Coronary artery (tissue), 2 donors: Measurements from ENCODE around the gene LBHD2.
A peak's percentile ranks its signal among the peaks of the same experiment; 100 is the strongest.

Source experiments
- DNase-seq: peaks from one replicate; pipeline ENCODE4 v3.0.0-alpha.2; 2017; ENCODE audit warnings: low spot score
- H3K27ac ChIP-seq, 2 donors: fragments of 200-600 bp; sonication (generic); one replicate each; pipeline ENCODE4 v1.5.1; 2016 to 2019
- H3K4me3 ChIP-seq: fragments of 200-600 bp; sonication (generic); 2 replicates; pipeline ENCODE4 v1.5.1; 2016; ENCODE audit warnings: mild to moderate bottlenecking, moderate library complexity
- TF ChIP-seq, protein P1 (sequence below): fragments of 200-600 bp; sonication (generic); IDR thresholded peaks from one replicate; pipeline ENCODE4 v1.5.1; 2019; ENCODE audit warnings: antibody characterized with exemption

LBHD2 gene

DNA sequence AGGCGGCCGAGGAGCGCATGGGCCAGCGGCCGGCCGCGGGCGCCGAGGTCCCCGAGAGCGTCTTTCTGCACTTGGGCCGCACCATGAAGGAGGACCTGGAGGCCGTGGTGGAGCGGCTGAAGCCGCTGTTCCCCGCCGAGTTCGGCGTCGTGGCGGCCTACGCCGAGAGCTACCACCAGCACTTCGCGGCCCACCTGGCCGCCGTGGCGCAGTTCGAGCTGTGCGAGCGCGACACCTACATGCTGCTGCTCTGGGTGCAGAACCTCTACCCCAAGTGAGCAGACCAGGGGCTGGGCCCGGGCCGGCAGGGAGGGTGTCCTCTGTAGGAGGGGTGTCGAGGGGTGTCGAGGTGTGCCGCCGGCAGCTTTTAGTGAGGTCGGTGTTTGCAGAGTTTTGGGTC is 43.3 kb downstream of the LBHD2 start:
- TF ChIP-seq, protein P1, sequence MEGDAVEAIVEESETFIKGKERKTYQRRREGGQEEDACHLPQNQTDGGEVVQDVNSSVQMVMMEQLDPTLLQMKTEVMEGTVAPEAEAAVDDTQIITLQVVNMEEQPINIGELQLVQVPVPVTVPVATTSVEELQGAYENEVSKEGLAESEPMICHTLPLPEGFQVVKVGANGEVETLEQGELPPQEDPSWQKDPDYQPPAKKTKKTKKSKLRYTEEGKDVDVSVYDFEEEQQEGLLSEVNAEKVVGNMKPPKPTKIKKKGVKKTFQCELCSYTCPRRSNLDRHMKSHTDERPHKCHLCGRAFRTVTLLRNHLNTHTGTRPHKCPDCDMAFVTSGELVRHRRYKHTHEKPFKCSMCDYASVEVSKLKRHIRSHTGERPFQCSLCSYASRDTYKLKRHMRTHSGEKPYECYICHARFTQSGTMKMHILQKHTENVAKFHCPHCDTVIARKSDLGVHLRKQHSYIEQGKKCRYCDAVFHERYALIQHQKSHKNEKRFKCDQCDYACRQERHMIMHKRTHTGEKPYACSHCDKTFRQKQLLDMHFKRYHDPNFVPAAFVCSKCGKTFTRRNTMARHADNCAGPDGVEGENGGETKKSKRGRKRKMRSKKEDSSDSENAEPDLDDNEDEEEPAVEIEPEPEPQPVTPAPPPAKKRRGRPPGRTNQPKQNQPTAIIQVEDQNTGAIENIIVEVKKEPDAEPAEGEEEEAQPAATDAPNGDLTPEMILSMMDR, result no peak
- Histone ChIP-seq H3K4me3 (peak overlapping the region; percentile 65), H3K27ac (no peak overlapping the region)
- DNase-seq, result no peak

DNA sequence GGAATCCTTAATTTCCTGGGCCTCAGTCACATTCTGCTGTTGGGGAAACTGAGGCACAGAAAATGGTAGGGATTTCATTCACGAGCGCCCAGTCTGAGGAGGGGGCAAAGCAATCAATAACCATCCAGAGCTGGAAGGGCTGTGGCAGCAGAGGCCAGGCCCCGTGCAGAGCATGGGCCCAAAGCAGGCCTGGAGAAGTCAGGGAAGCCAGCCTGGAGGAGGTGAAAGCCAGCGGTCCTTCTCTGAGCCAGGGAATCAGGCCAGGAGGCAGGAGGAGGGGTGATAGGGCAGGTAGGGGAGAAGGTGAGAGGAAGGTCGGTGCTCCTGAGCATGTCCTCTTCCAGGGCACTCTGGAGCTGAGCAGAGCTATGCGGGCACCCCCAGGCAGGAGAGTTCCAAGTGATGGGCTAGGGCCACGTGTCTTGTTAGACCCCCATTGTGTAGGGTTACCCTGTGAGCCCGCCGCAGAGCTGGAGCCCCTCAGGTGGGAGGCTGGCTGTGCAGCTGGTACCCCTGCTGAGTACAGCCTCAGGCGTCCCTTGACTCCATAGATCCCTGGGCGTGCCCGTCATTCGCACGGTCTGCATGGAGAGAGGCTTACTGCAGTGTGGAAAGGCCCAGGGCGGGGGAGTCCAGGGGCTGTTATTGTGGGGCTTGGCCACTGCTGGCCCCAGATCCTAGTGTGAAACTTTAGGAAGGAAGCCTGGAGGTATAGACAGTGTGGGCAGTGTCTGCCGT is 44.0 kb downstream of the LBHD2 start:
- Histone ChIP-seq H3K27ac (peak overlapping the region in 1 of 2 donors; percentile 6), H3K4me3 (no peak overlapping the region)
- TF ChIP-seq, protein P1, result no peak
- DNase-seq, result no peak

DNA sequence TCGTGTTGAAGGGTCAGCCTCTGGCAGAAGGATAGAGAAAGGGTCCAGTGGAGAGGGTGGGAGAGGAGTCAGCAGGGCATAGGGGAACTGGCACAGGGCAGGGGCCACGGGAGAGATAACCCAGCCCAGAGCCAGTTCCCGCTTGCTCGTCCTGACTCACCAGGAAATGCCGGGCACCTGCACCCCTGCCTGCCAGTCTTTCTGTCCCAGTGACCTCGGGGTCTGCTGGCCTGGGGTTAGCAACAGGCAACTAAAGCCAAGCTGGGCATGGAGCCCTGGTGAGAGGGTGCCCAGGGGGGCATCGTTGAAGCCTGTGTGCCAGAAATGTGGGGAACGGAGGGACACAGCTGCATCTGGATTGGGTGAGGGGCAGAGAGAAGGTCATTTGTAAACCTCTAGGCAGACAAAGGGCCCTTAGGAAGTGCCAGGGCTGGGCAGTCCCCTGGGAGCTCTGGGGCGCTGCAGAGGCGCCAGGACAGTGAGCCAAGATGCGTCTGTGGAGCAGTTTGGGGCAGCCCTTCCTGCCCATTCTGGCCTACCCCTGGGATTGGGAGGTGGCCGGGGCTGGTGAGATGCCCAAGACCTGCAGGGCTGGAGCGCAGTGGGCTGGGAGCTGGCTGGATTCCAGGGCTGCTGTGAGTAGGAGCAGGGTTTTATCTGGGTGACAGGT is 44.8 kb downstream of the LBHD2 start:
- Histone ChIP-seq H3K4me3 (no peak overlapping the region), H3K27ac (peak overlapping the region in 1 of 2 donors; percentile 7)
- DNase-seq, result no peak
- TF ChIP-seq, protein P1, result no peak

DNA sequence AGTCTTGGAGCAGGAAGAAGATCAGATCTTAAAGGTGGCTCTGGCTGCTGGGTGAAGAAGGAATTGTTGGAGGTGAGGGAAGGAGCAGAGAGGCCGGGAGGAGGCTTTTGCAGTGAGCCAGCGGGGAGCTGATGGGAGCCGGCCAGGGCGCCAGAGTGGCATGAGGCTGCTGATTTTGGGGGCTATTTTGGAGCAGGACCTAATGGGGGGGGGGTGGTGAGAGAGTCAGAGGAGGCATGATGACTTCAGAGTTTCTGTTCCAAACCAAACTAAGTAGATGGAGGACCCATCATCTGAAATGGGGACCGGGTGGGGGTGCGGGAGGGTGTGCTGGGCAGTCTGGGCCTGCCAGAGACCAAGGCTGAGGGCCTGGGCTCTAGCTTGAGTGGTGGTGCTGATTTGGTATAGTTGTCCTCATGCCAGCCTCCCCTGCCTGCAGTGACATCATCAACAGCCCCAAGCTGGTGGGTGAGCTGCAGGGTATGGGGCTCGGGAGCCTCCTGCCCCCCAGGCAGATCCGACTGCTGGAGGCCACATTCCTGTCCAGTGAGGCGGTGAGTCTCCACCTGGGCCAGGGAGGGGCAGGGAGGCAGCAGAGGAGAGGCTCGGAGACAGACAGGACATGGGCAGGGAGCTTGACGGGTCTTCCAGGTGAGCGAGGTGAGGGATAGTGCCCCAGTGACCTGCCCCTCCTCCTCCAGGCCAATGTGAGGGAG is 45.4 kb downstream of the LBHD2 start:
- no peak for DNase-seq
- H3K4me3 ChIP-seq, result no peak overlapping the region
- TF ChIP-seq, protein P1, result no peak
- H3K27ac ChIP-seq, result peak overlapping the region in 1 of 2 donors; percentile 7

DNA sequence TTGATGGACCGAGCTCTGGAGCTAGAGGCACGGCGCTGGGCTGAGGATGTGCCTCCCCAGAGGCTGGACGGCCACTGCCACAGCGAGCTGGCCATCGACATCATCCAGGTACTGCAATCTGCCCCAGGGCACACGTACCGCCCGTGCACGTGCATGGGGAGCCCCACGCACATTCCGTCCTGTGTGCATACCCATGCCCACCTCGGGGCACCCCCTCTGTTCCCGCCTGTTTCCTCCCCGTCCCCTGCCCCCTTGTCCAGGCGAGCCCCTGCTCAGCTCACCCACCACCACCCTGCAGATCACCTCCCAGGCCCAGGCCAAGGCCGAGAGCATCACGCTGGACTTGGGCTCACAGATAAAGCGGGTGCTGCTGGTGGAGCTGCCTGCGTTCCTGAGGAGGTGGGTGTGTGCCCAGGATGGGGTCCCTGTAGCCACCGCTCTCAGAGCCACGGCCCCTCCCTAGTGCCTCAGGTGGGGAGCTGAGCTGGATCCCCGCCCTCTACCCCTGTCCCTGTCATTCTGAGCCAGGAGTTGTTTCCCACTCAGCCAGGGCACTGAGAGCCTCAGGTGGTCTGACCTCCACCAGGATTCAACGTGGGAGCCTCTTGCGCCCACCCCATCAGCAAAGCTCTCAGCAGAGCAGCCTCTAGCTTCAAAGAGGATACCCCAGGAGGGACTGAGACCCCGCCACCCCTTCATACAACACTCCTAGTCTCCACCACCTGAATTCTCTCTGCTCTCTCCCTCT is 46.2 kb downstream of the LBHD2 start:
- Histone ChIP-seq H3K4me3 (no peak overlapping the region), H3K27ac (peak overlapping the region in 1 of 2 donors; percentile 19)
- TF ChIP-seq, protein P1, result no peak
- DNase-seq, result no peak

DNA sequence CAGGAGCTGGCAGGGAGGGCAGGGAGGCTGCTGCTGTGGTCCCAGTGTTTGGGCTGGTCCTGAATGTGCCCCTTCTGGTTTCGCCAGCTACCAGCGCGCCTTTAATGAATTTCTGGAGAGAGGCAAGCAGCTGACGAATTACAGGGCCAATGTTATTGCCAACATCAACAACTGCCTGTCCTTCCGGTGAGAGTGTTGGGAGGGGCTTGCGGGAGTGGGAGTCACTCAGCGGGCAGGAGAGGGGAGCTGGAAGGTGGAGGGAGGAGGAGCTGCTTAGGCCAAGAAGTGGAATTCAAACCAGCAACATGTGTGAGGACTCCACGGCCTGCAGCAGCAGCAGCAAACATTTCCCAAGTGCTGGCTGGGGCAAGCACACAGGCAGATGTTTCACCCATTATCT is 47.0 kb downstream of the LBHD2 start:
- TF ChIP-seq, protein P1, result no peak
- Histone ChIP-seq H3K4me3 (no peak overlapping the region), H3K27ac (peak overlapping the region in 1 of 2 donors; percentile 19)
- DNase-seq, result no peak
